ENCODE measurements around the gene RASSF8. TPM values are rescaled to one million over a fixed set of nuclear protein-coding genes. Genes with fewer than 3 reads are reported as not detected.

Gene RASSF8, protein sequence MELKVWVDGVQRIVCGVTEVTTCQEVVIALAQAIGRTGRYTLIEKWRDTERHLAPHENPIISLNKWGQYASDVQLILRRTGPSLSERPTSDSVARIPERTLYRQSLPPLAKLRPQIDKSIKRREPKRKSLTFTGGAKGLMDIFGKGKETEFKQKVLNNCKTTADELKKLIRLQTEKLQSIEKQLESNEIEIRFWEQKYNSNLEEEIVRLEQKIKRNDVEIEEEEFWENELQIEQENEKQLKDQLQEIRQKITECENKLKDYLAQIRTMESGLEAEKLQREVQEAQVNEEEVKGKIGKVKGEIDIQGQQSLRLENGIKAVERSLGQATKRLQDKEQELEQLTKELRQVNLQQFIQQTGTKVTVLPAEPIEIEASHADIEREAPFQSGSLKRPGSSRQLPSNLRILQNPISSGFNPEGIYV
- total RNA-seq, result 132 TPM

DNA sequence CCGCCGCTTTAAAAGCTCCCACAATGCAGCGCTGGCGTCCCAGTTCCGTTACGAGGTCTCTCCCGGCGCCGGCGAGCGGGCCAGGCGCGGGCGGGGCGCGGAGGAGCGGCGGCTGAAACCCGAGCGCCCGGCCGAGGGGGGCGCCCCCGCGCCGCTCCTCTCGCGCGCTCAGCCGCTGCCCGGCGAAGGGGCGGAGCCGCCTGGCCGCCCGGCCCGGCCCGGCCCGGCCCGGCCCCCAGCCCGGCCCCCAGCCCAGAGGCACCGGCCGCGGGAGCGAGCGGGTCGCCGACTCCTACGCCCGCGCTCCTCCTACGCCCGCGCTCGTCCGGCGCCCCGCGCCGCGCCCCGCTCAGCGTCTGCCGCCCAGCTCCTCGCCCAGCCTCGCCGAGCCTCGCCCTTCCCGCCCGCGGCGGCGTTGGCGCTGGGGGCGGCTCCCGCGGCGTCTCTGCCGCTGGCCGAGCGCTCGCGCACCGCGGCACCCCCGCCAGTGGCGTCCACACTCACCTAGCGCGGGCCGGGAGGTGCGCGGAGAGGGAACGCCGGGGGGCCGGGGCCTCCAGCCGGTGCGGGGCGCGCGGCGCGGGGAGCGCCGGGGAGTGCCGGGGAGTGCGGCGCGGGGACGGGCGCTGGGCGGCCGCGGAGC lies at the start of gene RASSF8:
Gene RASSF8 (plus strand): TSS at position 255 of the 643 bp plus-strand sequence. CDS start 96,662 bp downstream, outside the sequence.
- DNase-seq (ENCODE audit: low spot score) (peak; percentile 86), ATAC-seq (peak; percentile 75)
- intact Hi-C loops (cut with DNase I), result no loop called here

DNA sequence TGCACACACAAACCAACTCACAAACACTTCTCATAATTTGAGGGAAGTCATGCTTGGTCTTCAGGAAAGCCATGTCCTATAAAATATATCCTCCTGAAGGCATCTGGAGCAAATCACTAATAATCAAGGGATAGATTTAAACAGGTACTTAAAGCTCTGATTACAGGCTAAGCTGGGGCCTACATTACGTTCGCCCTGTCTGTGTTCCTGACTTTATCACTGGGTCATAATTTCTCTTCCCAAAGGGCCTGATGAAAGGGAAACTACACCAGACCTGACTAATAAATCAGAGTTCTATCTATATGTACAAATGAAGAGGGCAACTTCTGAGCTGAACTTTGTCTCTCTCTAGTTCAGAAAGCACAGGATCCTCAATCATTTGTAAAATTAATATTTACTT lies 43.9 kb upstream of the RASSF8 start:
- ATAC-seq, result no peak
- intact Hi-C loops (cut with DNase I), result no loop called here
- DNase-seq (ENCODE audit: low spot score), result no peak

DNA sequence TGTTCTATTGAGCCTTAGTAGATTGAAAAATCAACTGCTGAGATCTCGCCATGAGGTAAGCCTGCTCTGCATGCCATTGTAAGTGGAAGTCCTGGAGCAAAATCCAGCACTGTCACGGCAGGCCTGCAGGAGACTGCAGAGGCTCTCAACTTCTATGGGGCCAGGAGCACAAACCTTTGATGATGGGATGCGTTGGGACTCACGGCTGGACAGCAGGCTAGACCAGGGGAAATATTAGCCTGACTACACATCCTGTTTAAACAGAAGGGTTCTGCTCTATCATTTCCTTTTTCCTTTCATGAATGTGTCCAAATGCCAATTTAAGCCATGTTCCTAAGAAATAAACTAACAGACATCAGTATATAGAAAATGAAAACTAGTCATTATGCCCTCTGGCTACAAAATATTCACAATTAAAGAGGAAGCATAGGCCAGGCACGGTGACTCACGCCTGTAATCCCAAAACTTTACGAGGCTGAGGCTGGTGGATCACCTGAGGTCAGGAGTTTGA lies 33.9 kb upstream of the RASSF8 start:
- no peak for ATAC-seq
- intact Hi-C loops (cut with DNase I), result no loop called here
- DNase-seq (ENCODE audit: low spot score), result no peak

DNA sequence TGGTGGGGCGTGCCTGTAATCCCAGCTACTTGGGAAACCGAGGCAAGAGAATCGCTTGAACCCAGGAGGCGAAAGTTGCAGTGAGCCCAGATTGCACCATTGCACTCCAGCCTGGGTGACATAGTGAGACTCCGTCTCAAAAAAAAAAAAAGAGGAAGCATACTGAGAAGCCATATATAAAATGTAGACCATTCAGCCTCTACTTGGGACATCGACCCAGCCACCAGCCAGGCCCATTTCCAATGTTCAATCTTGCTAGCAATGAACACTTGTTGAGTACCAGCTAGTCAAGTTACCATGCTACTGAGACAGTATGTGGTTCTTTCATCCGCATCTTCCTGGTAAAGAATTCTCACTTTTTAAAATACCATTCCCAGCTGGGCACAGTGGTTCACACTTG lies 33.4 kb upstream of the RASSF8 start:
- no peak for ATAC-seq
- intact Hi-C loops (cut with DNase I), result no loop called here
- no peak for DNase-seq (ENCODE audit: low spot score)

DNA sequence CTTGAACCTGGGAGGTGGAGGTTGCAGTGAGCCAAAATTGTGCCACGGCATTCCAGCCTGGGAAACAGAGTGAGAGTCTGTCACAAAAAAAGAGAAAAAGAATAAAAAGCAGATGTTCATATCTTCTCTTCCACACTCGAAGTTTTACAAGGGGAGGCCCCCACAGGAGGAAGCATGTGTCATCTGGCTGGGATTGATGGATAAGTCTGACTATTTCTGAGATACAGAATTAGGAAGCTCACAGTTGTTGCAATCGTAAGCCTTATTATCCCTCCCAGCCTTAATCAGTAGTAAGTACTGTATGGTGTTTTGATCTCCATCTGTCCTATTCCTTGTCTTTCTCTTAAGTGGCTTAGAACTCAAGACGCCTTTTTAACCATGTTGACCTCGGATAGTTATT lies 31.9 kb upstream of the RASSF8 start:
- ATAC-seq (no peak), DNase-seq (ENCODE audit: low spot score) (no peak)
- intact Hi-C loops (cut with DNase I), result no loop called here

DNA sequence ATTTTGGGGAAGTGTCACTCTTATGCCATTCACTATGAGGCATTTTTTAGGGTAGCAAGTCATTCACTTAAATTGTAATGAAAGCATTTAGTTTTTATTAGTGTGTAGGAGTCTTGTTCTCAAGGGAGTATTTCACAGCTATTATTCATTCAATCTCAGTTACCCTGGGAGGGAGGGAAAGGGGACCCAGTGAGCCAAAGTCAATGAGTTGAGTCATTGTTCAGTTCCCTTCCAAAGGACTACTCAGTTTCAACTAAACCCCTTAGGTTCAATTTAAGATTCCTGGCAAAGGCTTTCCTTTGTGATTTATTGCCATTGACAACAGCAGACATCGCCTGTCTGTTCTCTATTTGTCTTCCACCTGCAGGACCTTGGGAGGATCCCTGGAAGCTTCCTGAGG lies 29.3 kb upstream of the RASSF8 start:
- intact Hi-C loops (cut with DNase I), result no loop called here
- DNase-seq (ENCODE audit: low spot score) (no peak), ATAC-seq (peak; percentile 58)

DNA sequence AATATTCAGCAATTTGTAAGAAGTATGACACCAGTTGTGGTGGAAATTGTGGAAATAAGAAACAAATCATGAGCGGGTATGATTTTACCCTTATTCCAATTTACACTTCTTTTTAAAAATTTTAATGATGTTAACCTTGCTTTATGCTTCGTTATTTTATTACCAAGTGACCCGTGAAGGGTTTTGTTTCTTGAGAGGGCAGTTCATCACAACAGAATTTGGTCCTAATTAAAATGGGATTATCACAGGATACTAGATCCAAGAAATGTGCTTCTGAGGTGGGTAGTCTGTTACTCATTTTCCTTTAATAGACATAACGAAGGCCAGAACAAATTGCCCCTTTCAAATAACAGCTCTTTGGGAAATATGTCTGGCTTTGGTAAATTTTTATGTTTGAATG lies 25.5 kb upstream of the RASSF8 start:
- no peak for DNase-seq (ENCODE audit: low spot score)
- no peak for ATAC-seq
- intact Hi-C loops (cut with DNase I), result no loop called here

DNA sequence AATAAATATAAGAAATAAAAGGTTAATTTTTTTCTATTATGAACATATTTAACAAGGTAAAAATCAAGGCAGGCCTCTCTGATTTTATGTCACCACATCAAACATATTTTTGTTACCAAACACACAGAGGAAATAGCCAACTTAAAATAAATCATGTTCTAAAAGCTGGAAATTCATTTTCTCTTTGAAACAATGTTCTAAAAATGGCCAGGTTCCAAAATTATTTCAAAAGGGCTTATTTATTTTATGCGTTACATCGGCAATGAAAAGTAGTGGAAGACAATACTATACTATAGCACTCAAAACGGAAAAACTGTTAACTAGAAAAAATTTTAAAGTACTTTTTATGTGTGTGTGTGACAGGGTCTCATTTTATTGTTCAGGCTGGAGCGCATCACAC lies 24.0 kb upstream of the RASSF8 start:
- DNase-seq (ENCODE audit: low spot score), result no peak
- ATAC-seq, result no peak
- intact Hi-C loops (cut with DNase I), result no loop called here

DNA sequence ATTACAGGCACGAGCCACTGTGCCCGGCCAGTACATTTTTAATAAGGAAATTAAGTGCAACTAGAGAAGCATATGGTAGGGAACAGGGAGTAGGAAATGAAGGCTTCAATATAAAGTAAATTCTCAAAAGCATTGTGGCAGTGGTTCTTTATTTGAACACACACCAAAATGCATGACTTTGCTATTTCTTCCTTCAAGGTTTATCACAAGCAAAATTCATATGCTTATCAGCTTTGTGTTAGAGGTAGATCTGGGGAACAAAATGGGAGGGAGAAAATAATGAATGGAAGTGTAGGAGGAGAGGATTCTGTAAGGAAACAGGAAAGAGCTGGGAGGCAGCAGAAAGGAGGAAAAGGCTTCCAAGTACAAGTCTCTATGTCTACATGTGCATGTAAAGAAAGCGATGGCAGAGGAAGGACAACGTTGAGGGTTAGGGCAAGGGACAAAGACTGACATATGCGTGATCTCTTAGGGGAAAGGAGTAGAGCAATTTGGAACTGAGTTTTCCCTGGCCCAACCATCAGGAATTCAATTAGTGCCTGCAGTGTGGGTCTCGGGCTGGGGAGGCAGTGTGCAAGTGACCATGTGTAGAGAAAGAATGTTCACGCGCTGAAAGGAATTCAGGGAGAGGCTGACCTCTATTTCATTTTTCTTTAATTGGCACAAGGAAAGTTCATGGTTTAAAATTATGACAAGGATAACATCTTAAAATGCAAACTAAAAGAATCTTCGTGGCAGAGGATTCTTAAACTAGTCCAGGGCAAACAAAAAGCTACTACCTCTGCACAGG lies 22.9 kb upstream of the RASSF8 start:
- intact Hi-C loops (cut with DNase I), result no loop called here
- ATAC-seq (peak; percentile 64), DNase-seq (ENCODE audit: low spot score) (no peak)

DNA sequence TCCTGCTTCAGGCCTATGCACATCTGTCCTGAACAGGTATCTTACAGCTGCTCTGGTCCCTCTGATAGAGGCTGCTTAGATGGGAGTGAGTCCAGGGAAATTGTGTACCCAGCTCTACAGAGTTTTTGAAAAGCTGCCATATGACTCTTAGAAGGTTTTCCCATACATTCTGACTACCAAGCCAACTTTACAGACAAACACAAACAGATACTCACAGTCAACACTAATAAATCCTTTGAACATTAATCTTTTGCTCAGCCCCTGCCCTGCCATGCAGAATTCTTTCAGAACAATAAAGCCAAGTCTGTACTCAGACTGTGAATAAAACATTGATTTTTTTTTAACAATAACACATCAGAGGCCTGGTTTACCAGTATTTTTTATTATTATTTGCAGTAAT lies 21.4 kb upstream of the RASSF8 start:
- intact Hi-C loops (cut with DNase I), result no loop called here
- no peak for DNase-seq (ENCODE audit: low spot score)
- ATAC-seq, result no peak

DNA sequence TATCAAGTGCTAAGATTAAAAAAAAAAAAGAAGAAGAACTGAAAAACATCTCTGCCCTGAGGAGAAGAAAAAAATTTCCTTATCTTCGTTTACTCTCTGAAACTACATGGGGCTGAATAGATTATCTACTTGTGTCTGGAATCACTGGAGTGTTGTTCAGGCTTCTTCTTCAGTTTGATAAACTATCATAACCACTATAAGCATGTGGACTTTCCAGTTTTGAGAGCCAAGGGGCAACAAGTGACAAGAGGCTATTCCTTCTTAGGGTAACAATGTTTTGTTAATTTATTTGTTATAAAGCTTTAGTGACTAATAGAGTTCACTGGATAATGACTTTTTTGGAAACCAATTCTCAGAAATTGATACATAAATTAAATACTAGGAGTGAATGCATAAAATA lies 19.9 kb upstream of the RASSF8 start:
- DNase-seq (ENCODE audit: low spot score) (no peak), ATAC-seq (no peak)
- intact Hi-C loops (cut with DNase I), result no loop called here

DNA sequence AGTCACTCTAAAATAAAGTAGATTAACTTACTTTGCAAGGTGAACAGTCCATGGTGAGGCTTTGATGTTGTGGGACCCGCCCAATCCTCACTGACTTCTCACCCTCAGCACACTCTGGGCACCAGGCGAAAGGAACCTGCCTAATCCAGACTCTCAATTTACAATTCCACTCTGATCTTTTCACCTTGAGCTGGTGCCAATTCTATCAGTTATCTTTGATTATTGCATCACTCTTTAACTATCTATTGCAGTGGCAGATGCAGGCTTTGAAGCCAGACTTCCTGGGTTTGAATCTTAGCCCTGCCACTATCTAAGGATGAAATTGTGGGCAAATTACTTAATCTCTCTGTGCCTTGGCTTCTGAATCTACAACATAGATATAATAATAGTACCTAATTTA lies 18.9 kb upstream of the RASSF8 start:
- ATAC-seq (no peak), DNase-seq (ENCODE audit: low spot score) (no peak)
- intact Hi-C loops (cut with DNase I), result no loop called here

DNA sequence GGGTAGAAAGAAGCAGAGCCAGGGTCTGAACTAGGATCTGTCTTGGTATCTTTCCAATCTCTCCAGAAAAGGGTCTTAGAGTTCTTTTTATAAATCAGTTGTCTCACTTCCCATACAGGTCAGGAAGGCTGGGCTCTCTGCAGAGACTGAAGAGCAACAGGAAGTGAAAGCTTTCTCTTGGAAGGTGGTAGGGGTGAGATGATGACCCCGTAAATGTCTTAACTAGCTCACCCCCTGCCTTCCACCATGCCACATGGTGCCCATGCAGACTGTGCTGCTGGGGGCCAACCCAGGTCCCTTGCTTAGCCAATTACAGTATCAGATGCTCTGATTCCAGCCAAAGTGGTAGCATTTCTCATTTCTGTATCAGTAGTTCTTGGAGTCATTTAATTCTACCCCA lies 17.6 kb upstream of the RASSF8 start:
- intact Hi-C loops (cut with DNase I), result no loop called here
- DNase-seq (ENCODE audit: low spot score) (no peak), ATAC-seq (no peak)

DNA sequence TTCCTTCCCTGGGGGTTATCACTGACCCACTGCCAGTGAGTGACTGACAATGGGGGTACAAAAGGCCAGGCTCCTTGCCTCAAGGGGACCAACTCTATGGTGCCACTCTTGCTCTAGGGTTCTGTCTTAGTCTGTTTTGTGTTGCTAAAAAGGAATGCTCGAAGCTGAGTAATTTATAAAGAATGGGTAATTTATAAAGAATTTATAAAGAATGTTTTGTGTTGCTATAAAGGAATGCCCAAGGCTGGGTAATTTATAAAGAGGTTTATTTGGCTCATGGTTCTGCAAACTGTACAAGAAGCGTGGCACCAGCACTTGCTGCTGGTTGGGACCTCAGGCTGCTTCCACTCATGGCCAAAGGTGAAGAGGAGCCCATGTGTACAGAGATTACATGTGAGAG lies 15.8 kb upstream of the RASSF8 start:
- intact Hi-C loops (cut with DNase I), result no loop called here
- ATAC-seq (no peak), DNase-seq (ENCODE audit: low spot score) (no peak)

DNA sequence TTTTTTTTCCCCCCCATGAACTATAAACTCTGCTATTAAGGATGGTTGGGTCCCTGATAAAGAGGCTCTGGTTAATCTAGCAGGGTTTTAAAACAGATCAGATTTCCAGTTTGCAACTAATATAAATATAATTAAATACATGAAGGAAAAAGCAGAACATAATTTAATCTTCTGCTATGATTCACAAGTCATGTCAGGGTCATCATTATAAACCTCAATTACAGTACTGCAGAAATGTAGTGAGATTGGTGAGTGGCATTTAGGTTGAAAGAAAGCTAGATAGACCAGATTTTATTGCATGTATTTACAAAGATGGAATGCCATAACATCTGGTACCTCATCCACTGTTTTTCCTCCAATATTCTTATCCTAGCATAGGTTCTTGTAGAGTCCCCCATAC lies 14.5 kb upstream of the RASSF8 start:
- DNase-seq (ENCODE audit: low spot score), result no peak
- intact Hi-C loops (cut with DNase I), result no loop called here
- no peak for ATAC-seq

DNA sequence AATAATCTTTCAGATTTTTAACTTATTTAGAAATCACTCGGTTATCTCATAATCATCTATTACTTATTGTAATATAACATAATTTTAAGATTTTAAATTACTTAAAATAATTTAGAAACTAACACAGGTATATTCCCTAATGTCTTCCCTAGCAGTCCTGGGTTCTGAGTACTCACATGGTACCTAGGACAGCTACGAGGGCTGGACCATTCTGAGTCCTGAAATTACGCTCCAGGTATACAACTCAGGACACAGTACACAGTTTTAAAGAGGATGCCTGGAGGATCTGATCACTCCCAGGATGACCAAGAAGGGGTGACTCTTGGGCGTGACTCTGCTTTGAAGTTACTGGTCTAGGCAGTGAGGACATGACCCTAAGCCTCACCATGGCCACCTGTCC lies 9.1 kb upstream of the RASSF8 start:
- ATAC-seq (no peak), DNase-seq (ENCODE audit: low spot score) (no peak)
- intact Hi-C loops (cut with DNase I), result no loop called here

DNA sequence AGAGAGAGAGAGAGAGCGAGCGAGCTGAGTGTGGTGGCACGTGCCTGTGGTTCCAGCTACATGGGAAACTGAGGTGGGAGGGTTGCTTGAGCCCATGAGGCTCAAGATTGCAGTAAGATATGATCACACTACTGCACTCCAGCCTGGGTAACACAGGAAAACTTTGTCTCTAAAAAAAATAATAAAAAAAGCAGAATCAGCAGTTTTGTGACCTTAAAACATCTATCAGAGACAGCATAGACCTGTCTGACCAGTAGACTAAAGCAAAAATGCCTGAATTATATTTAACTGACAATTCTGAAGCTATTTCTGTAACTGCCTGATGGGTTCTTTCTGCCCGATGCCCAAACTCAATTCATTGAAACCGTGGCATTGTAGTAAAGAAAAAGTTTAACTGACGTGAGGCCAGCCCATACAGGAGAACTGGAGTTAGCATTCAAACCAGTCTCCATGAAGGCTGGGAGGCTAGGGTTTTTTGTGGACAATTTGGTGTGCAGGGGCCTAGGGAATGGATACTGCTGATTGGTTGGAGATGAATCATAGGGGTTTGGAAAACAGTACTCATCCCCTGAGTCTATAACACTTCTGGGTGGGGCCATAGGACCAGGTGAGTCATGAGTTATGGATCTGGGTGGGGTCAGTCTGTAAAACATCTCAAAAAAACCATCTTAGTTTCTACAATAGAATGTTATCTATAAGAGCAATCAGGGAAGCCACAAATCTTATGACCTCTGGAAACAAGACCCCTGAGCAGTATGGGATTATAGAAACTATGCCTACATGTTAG lies 8.0 kb upstream of the RASSF8 start:
- intact Hi-C loops (cut with DNase I), result no loop called here
- no peak for DNase-seq (ENCODE audit: low spot score)
- ATAC-seq, result no peak

DNA sequence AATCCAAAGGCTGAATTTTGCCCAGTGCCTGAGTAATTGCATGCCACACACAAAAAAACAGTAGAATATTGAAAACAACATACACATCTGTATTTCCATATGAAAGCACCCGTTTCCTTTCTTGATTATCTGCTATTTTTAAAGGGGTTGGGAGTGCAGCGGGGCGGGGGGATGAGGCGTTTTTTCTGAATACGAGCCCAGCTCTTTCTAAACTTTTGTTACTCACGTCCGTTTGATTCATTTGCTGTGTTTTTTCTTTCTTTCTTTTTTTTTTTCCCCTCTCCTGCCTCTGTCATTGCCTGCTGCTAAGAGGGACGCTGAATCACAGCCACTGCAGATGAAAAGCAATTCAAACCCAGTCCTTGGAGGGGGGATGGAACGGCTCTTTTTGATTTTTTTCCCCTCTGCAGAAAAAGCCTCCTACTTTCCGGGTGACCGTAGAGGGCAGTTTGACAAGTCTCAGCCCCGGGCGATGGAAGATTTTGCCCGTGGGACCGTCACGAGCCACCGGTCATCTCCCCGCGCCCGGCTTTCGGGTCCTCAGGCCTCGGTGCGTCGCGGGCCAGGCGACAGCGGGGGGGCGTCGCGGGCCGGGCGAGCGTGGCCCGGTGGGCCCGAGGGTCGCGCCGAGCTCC lies 572 bp upstream of the RASSF8 start:
- no peak for DNase-seq (ENCODE audit: low spot score)
- peak; percentile 25 for ATAC-seq
- intact Hi-C loops (cut with DNase I), result no loop called here

All from sciatic nerve (tissue), 2 donors.